B cell (primary cell): ENCODE results near the gene PPP6R3. TPM values are rescaled to one million over a fixed set of nuclear protein-coding genes. Genes with fewer than 3 reads are reported as not detected.

Experiments used
- ATAC-seq: fragments of 200-7000 bp; cut with Tn5 transposase; one replicate; pipeline ENCODE4 v1.10.0; 2021; ENCODE audit warnings: low read depth, mild to moderate bottlenecking, moderate number of reproducible peaks, moderate library complexity
- CTCF ChIA-PET: fragments of 350-600 bp; sonication (Branson Sonifier 250); formaldehyde crosslinking; loops from one replicate; lab custom pipeline; 2021; ENCODE audit warnings: antibody characterized with exemption, inconsistent platforms; lab: Charles Lee
- POLR2A ChIA-PET: fragments of 350-600 bp; sonication (Branson Sonifier 250); formaldehyde crosslinking; loops from one replicate; lab custom pipeline; 2021; ENCODE audit warnings: antibody characterized with exemption; lab: Charles Lee
- DNase-seq: peaks from one replicate; pipeline ENCODE4 v3.0.0; 2013
- H2AFZ ChIP-seq: 2 replicates; pipeline ENCODE4 v1.6.1; 2012; ENCODE audit warnings: mild to moderate bottlenecking, low read depth, low read length; ENCODE audit not compliant: insufficient read depth, poor library complexity, severe bottlenecking
- H3K27ac ChIP-seq, 2 donors: 1 replicate in 1 of 2; 2 replicates in 1 of 2; pipeline ENCODE4 v1.5.1; 2012 to 2013; ENCODE audit warnings: low read length in 2 of 2, mild to moderate bottlenecking in 2 of 2, moderate library complexity in 1 of 2
- H3K27me3 ChIP-seq, 4 experiments: fragments of 200-600 bp in 1 of 4; sonication (generic) in 1 of 4; replicated peaks in 1 of 4; 1 replicate in 2 of 4; 2 replicates in 2 of 4; pipeline versions ENCODE4 v1.6.1 to v1.7.0; 2013 to 2016; ENCODE audit warnings: low read length in 3 of 4, mild to moderate bottlenecking in 2 of 4, mixed read lengths in 1 of 4, moderate library complexity in 1 of 4; ENCODE audit not compliant: insufficient read depth in 4 of 4, control insufficient read depth in 3 of 4; ENCODE audit errors: control extremely low read depth in 1 of 4
- H3K36me3 ChIP-seq, 2 experiments: replicated peaks in 1 of 2; 1 replicate in 1 of 2; 2 replicates in 1 of 2; pipeline versions ENCODE4 v1.6.1 to v1.7.1; 2013; ENCODE audit warnings: low read length in 1 of 2; ENCODE audit not compliant: insufficient read depth in 2 of 2, control insufficient read depth in 1 of 2; ENCODE audit errors: control extremely low read depth in 1 of 2, extremely low read depth in 1 of 2
- H3K4me1 ChIP-seq, 2 donors: fragments of 200-600 bp in 1 of 2; sonication (generic) in 1 of 2; 1 replicate in 1 of 2; 2 replicates in 1 of 2; pipeline versions ENCODE4 v1.5.1 to v1.6.1; 2013 to 2017; ENCODE audit warnings: low read length in 2 of 2; ENCODE audit not compliant: control insufficient read depth in 2 of 2, insufficient read depth in 2 of 2
- H3K4me2 ChIP-seq: replicated peaks from 2 replicates; pipeline ENCODE3; 2012; ENCODE audit warnings: mild to moderate bottlenecking, low read depth, low read length; ENCODE audit not compliant: poor library complexity, severe bottlenecking
- H3K4me3 ChIP-seq, 5 experiments: fragments of 200-600 bp in 1 of 5; sonication (generic) in 1 of 5; 1 replicate in 3 of 5; 2 replicates in 2 of 5; pipeline versions ENCODE4 v1.5.1 to v1.7.0; 2011 to 2016; ENCODE audit warnings: low read length in 4 of 5, mild to moderate bottlenecking in 4 of 5, low read depth in 2 of 5, control low read depth in 1 of 5, moderate library complexity in 1 of 5; ENCODE audit not compliant: insufficient read depth in 1 of 5; ENCODE audit errors: control extremely low read depth in 1 of 5, extremely low read depth in 1 of 5
- H3K79me2 ChIP-seq: fragments of 200-600 bp; sonication (generic); one replicate; pipeline ENCODE4 v1.6.0; 2016; ENCODE audit warnings: low read length; ENCODE audit not compliant: control insufficient read depth, insufficient read depth
- H3K9ac ChIP-seq: fragments of 200-600 bp; sonication (generic); 2 replicates; pipeline ENCODE4 v1.6.1; 2017; ENCODE audit warnings: mild to moderate bottlenecking, low read length, moderate library complexity
- H3K9me3 ChIP-seq, 3 donors: one replicate each; pipeline versions ENCODE4 v1.6.1 to v1.7.1; 2013; ENCODE audit warnings: low read length in 2 of 3; ENCODE audit not compliant: control insufficient read depth in 2 of 3, insufficient read depth in 1 of 3; ENCODE audit errors: control extremely low read depth in 1 of 3
- H4K20me1 ChIP-seq: 2 replicates; pipeline ENCODE4 v1.6.0; 2012; ENCODE audit warnings: mild to moderate bottlenecking, low read length; ENCODE audit not compliant: insufficient read depth, control insufficient read depth, poor library complexity, severe bottlenecking
- H3K27ac Mint-ChIP-seq: one replicate; pipeline ENCODE4 v1.8.0; 2021; ENCODE audit warnings: mixed read lengths
- H3K27me3 Mint-ChIP-seq: one replicate; pipeline ENCODE4 v1.8.0; 2021; ENCODE audit warnings: mixed read lengths
- H3K4me1 Mint-ChIP-seq: one replicate; pipeline ENCODE4 v1.8.0; 2021; ENCODE audit warnings: mixed read lengths
- H3K4me3 Mint-ChIP-seq: one replicate; pipeline ENCODE4 v1.8.0; 2021; ENCODE audit warnings: mixed read lengths
- H3K9me3 Mint-ChIP-seq: one replicate; pipeline ENCODE4 v1.8.0; 2022; ENCODE audit warnings: mixed read lengths; ENCODE audit not compliant: insufficient read depth
- CTCF ChIP-seq: fragments of 200-600 bp; IDR thresholded peaks from one replicate; pipeline ENCODE4 v1.8.0; 2022; ENCODE audit warnings: antibody characterized with exemption, mild to moderate bottlenecking
- EZH2 ChIP-seq: IDR thresholded peaks from 2 replicates; pipeline ENCODE4 v1.6.1; 2012; ENCODE audit warnings: borderline replicate concordance, low read depth, mild to moderate bottlenecking, moderate library complexity, low read length; ENCODE audit not compliant: insufficient read depth, poor library complexity, severe bottlenecking
- WGBS: methylation state at CpG from one replicate; pipeline ENCODE4 v1.1.5; 2013; ENCODE audit warnings: missing lambda C conversion rate; ENCODE audit not compliant: insufficient coverage; 5-methylcytosine and 5-hydroxymethylcytosine counted together
- intact Hi-C: fragments of 100-400 bp; cut with micrococcal nuclease; formaldehyde crosslinking; loops from one replicate; pipeline ENCODE4 v1.10.0; 2022
- polyA plus RNA-seq: library from polyadenylated mRNA; depleted of rRNA; stranded (reverse); fragments of >200 nt; gene quantifications from 2 replicates; pipeline ENCODE4 v1.2.3, GENCODE V29; 2012
- total RNA-seq, 2 donors: library from RNA; stranded (reverse); fragments of 120-200 nt in 1 of 2; gene quantifications; 1 replicate in 1 of 2; 2 replicates in 1 of 2; pipeline versions ENCODE4 v1.2.3 to v1.2.4, GENCODE V29; 2013 to 2022

PPP6R3 gene
- total and polyA plus RNA-seq, 2 donors (not counting 1 experiment from before 2014, with no cell fraction given), result 48.5 to 159 TPM

- ATAC-seq, result no peak
- peaks cover 5% of the 10 kb centered on the region for H4K20me1 ChIP-seq
- ChIA-PET CTCF (interaction anchor here (1.2 kb wide), 1 partner anchor 254 kb away, joined by 3 read pairs; no protein-coding TSS in a partner anchor), POLR2A (no interaction called here)
- no peak overlapping the region for H3K27ac Mint-ChIP-seq
- no peak overlapping the region for H3K27ac ChIP-seq
- no peak overlapping the region for H3K9ac ChIP-seq
- DNase-seq, result no peak
- H3K4me3 ChIP-seq, result no peak overlapping the region
- whole genome bisulfite sequencing, result 100% methylated on average over 4 of the region's 7 CpGs
- no peaks in the 10 kb centered on the region for H3K79me2 ChIP-seq
- H3K27me3 ChIP-seq, result no peaks in the 10 kb centered on the region
- H3K4me1 ChIP-seq, result no peaks in the 10 kb centered on the region
- TF ChIP-seq CTCF (no peak), EZH2 (no peak)
- no peaks in the 10 kb centered on the region for H3K4me1 Mint-ChIP-seq
- no peaks in the 10 kb centered on the region for H3K9me3 Mint-ChIP-seq
- H3K4me3 Mint-ChIP-seq, result no peak overlapping the region
- no peaks in the 10 kb centered on the region for H3K27me3 Mint-ChIP-seq
- peaks cover 10 to 77% of the 10 kb centered on the region in 2 experiments for H3K36me3 ChIP-seq
- H3K4me2 ChIP-seq, result no peak overlapping the region
- no peaks in the 10 kb centered on the region for H3K9me3 ChIP-seq
- intact Hi-C loops, result no loop called here
- H2AFZ ChIP-seq, result no peak overlapping the region
Measured at GRCh38 chr11:68589547-68590216, 129.1 kb downstream of the PPP6R3 start.

GRCh38 chr11:68591719-68592118 lies 131.2 kb downstream of the PPP6R3 start:
- TF ChIP-seq CTCF, result no peak
- TF ChIP-seq EZH2, result no peak
- H3K36me3 ChIP-seq, result peaks cover 7 to 80% of the 10 kb centered on the region in 2 experiments
- no peaks in the 10 kb centered on the region for H3K9me3 ChIP-seq
- H3K4me2 ChIP-seq, result no peak overlapping the region
- Mint-ChIP-seq H3K4me3 (no peak overlapping the region), H3K27ac (no peak overlapping the region), H3K9me3 (no peaks in the 10 kb centered on the region), H3K4me1 (no peaks in the 10 kb centered on the region), H3K27me3 (no peaks in the 10 kb centered on the region)
- no peaks in the 10 kb centered on the region for H3K79me2 ChIP-seq
- H3K4me3 ChIP-seq, result no peak overlapping the region
- no peak overlapping the region for H3K9ac ChIP-seq
- DNase-seq (no peak), ATAC-seq (no peak)
- H3K27me3 ChIP-seq, result no peaks in the 10 kb centered on the region
- POLR2A ChIA-PET, result no interaction called here
- WGBS, result 86% methylated on average over 2 of the region's 5 CpGs
- H4K20me1 ChIP-seq, result peaks cover 5% of the 10 kb centered on the region
- CTCF ChIA-PET, result no interaction called here
- intact Hi-C loops, result no loop called here
- no peaks in the 10 kb centered on the region for H3K4me1 ChIP-seq
- H2AFZ ChIP-seq, result no peak overlapping the region
- H3K27ac ChIP-seq, result no peak overlapping the region
